ENCODE data around the gene NCOA7.
"Not testable (repeated sequence)": the region's sequence is repeated elsewhere in the genome, so short reads cannot be mapped to it uniquely, and the experiment has no call there.

Gene NCOA7

DNA sequence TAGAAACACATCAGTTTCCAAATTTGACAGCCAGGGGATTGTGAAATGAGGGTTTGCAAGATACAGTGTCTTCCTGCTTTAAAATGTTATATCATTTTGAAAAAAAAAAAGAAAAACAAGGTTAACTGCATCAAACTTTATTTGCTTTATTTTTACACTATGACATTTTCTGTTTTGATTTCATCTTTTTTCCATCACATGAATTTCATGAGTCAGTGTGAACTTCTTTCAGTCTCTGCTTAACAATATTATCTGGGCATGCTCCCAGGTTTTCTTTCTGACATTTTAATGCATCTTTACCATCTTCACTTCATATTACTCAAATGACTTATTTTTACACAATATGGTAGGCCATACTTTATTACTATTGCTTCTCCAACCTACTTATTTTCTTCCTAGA is 1.9 kb downstream of the NCOA7 start:
- DNase-seq: no peak

DNA sequence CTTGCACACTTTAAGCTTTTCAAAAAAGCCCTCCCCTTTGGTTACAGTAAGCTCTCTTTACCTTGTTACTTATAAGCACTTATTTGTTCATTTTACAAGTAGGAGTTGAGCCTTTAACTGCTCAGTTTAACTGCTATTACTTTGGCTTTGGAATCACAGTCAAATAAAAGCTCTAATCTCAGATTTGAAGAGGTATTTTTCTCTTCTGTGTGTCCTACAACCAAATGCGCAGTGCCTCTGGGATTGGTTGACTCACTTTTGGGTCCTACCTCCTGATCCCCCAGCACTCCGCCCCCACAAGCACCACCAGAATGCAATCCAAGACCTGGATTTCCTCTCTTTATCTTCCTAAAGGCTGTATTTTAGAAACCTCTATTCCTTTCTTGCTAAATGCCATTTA is 2.5 kb downstream of the NCOA7 start:
- peak; percentile 3 for DNase-seq

DNA sequence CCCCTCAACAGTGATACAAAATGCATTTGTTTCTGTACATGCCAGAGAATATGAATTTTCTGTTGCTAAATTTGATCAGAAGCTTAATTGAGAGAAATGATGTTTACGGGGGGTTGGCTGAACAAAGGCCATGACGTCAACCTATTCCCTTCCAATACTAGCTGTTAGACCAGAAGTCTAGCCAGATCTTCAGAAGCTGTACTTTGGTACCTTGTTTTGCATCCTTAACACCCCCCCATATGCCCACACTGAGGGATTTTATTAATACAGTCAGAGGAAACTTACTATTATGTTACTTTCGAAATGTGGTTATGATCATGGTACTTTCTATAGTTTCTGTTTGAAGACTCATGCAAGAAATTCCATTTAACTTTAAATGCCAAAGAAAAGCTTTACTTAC is 3.1 kb downstream of the NCOA7 start:
- DNase-seq: no peak

DNA sequence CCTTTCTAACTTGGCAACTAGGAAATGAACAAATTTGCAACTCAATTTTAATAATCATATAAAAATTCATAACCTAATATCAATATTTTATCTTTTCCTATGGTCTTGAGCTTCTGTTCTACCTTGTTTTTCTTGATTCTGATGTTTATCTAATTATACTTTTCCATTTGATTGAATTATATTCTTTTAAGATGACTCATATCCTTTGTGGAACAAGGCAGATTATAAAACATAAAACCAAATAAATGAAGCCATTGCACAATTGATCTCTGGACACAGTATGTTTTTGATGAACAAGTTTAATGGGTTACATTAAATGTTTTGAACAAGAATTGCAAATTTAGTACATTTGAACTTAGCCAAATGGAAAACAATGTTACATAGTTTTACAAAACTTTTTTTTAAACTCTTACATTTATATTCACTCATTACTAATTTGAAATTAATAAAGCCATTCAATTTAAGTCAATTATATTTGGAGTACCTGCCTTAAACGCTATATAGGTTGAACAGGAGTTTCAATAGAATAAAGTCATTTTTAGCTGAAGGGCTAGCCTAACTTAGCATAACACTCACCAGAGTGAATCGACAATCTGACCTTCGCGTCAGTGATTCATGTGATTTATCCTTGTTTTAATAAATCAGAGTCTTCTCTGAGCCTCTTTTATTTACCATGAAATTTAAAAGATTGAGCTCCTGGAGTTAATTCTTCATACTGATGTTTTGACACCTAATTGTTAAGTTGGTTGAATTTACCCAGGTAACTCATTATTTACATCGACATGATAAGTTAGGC is 3.8 kb downstream of the NCOA7 start:
- no peak for DNase-seq

DNA sequence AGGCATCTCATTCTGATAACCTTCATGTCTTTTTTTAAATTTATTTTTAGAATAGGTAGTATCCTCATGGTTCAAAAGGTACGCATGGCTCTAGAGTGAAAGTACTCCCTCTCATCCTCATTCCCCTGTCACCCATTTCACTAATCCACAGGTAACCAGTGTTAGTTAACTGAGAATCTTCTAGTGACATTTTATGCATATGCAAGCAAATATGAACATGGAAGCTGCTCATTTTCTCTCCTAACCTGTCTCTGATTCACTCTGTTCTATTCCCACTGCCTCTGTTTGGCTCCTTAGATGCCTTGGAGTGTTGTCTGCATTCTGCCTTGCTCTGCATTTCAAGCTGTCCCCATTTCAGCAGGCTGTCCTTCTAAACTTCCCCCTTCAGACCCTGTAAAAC is 4.5 kb downstream of the NCOA7 start:
- no peak for DNase-seq

DNA sequence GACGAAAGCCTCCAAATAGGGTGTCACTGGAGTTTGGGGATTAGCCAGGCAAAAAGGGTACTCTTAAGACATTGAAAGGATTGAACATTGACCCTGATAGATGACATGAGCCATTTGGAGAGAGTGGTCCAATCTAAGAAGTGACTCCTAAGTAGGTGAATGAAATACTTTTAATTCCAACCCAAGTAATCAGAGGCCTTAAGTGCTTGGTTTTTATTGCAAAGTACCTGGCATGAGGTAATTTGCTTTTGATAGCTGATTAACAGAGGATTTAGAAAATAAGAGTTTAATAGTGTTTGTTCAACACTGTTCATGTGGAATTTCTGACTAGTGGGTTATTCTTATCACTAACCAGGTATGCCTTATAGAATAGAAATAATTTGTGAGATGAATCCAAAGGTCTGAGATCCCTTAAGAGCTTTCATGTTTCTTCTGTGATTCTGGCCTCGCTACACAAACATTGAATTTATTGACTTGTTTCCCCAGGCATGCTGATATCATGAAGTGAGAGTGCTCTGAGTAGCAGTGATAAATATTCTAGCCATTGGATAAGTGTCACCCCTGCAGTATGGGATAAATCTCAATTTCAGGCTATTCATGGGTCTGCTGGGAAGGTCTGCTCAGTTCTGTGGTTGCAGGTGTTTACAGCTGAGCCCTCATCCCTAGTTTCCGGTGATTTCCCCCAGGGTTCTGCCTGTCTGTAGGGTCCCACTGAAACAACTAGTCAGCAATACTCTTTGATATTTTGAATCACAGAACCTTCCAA is 6.5 kb downstream of the NCOA7 start:
- no peak for DNase-seq

DNA sequence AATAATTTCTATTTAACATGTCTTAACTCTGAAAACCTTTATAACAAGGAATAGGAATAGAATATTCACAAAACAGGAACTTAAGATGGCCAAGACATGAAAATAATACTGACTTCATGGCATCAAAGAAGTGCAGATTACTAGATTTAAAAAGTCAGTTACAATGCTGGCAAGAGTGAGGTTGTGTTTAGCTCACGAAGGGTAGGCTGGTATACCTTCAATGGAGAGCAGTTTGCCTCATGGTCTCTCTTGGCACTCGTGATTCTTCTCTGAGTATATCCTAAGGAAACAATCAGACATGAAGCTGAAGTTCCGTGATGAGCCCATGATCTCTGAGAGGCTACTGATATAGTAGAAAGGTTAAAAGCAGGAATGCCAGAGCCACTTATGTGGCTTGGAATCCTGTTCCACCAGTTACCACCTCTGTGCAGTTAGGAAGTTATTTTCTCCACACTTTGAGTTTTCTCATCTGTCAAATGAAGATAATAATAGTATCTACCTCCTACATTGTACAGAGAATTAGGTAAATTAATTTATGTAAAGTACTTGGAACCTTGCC is 7.2 kb downstream of the NCOA7 start:
- DNase-seq: no peak

DNA sequence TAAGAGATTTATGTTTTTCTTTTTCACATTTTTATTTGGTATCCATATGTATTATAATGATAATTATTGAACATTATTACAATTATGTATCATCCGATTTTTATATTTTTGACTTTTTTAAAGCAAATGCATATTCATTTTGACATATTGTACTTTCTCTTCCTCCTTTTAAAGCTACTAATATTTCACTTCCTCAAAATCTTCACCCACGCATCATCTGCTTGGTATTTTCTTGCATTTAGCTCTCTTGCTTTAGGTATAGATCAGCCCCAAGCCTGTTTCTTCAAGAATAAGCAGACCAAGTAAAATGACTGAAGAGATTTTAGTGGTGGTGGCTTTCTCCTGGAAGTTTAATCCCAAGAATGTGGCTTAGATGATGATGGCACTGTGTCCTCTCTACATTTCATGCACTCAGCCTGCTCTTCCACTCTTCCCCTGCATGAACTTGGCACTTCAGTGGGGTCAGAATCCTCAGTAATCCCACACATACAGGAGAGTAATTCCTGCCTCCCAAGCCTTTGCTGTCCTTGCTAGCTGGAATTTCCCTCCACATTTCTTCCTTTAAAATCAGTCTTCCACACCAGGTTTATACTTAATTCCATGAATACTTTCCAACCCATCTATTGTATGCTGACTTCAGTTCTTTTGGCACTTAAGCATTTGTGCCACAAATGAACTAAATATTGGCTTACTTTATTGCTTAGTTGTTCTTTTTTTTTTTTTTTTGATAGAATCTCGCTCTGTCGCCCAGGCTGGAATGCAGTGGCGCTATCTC is 8.2 kb downstream of the NCOA7 start:
- no peak for DNase-seq

DNA sequence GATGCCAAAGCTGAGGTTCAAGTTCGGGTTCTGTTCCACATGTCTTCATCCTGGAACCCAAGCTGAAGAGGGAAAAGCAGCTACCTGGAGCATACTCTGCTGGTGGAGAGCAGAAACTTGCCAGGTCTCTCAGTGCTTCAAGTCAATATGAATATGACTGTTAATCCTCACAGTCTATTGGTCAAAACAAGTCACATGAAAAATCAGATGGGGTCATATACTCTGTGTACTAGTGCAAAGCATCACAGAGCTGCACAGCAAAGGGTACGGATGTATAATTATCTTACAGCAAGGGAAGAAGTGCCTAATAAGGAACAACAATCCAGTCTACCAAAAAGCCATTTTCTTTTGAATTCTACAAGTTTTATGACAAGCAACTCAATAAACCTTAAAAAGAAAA is 11.6 kb downstream of the NCOA7 start:
- no peak for DNase-seq

DNA sequence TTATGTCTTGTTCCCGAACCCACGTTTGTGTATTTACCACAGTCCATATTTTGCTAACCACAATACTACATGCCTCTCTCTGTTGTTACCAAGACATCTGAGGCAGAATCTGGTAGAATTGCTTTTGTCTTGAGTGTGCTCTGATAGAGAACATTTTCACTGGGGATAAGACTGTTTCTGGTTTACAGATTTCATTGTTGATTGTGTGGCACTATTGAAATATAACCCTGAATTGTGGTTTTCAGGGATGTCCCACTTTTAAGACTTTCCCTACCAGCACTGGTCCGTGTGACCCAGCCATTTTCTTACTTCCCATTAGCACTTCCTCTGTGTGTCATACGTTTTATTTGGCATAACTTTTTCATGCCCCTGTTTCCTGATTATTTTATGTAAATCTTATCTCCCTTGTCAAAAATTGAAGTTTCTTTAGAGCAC is 12.2 kb downstream of the NCOA7 start:
- DNase-seq: no peak

DNA sequence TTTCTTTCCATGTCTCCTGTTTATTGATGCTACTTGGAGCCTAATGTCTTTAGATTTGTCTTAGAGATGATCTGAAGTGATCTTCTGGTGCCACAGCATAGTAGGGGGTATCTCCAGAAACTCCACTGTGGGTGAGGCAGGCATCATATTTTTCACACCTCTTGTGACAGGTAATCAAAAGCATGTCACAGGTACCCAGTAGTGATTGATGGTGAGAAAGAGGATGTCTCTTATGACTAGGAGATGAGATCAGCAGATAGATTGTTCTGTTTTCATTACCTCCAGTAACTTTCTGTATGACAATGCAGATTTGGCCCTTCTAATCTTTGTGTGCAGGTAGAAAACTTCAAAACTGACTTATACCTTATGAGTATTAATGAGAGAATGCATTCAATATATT is 13.5 kb downstream of the NCOA7 start:
- no peak for DNase-seq

DNA sequence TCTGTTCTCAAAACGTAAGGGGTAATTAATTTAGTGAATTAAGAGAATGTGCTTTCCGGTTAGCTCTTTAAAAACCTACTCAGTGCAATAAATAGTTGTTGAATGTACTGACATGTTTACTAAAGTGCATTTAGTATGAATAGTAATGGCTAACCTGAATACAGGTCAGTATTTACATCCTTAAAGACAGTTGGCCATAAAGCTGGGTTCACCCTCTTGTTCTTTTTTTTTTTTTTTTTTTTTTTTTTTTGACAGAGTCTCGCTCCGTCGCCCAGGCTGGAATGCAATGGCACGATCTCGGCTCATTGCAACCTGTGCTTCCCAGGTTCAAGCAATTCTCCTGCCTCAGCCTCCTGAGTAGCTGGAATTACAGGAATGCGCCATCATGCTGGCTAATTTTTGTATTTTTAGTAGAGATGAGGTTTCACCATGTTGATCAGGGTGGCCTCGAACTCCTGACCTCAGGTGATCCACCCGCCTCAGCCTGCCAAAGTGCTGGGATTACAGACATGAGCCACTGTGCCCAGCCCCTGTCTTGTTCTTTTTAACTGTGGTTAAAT is 14.2 kb downstream of the NCOA7 start:
- DNase-seq: not testable (repeated sequence)

DNA sequence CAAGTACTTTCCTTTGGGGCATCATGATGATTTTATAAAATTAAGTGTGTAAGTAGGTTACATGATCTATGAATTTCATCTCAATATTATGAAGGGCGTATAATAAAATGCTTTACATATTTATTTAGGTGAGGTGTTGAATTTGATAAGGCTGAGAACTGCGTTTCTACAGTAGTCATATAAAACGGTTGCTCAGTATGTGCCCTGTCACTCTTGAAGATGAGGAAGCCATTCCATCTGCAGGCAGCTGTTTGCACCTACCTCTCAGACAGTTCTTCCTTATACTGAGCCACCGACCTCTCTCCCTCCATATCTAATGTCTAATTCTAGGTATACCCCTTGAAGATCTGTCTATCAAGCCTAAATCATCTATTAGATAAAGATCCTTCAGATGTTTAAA is 16.1 kb downstream of the NCOA7 start:
- DNase-seq: no peak

DNA sequence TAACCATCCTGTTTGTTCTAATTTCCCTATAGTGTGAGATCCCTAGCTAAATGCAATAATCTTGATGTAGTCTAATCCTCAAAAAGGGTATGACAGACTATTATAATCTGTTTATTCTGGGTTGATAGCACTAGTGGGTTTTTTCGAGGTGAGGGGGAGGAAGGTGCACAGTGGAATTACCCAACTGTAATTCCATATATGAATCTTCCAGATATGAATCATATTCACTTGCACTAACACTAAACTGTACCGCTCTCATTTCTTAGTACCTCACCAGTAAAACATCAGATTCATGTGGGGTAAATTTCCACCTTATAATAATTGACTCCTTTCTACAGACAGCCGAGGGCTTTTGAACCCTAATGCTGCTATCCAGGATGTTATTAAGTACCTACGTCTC is 16.5 kb downstream of the NCOA7 start:
- DNase-seq: no peak

DNA sequence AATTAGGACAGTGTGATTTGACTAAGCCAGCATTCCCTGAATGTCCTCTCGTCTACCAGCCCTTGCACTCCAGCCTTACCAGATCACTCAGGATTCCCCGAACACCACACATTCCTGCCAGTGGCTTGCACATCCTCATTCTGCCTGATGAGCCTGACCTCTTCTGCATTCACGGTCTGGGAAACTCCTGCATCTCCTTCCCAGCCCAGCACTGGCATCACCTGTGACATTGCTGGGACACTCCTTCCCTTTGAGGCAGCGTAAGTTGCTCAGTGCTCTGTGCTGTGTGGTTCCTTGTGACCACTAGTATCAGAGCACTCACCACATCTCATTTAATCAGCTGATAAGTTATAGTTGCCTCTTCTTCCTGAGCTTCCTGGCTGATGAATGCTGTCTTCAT is 17.3 kb downstream of the NCOA7 start:
- no peak for DNase-seq

DNA sequence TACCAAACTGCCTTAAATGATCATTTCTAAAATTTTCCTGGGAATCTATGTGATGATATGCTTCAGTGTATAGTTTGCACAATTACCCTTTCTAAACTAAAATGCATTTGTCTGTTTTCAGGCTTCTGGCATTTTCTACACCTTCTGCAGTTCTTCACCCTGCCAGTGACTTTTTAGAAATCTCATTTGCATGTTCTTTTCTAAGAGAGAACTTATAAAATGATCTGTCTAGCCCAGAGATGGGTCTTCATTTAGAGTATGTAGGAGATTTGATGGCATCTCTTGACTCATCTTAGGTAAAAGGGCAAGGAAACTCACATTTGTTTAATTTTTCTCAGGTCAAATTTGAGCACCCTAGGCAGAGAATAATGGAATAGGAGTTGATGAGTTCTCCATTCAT is 17.8 kb downstream of the NCOA7 start:
- no peak for DNase-seq

DNA sequence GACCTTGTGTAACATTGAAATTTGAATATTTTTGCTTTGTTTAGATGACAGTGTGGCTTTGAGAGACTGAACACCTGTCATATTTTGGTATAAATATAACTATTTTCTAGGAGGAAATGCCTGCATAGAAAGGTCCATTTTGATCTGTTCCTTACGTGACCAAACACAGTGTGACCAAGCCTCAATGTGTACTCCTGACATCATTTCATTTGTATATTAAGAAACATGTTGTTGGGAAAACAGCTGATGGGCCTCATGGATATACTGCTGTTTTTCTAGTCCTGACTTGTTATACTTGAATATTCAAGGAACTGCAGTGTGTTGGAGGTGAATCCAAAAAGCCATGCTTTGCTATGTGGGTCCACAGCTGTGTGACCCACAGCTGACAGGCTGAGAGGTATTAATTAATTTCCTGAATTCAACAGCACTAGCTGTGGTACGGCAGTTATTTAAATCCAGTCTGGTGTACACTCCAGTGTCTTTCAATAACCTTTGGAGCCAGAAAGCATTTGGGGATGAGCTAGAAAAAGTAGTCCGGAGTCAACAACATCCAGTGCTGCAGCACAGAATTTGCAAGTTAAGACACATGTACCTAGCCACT is 18.9 kb downstream of the NCOA7 start:
- no peak for DNase-seq

DNA sequence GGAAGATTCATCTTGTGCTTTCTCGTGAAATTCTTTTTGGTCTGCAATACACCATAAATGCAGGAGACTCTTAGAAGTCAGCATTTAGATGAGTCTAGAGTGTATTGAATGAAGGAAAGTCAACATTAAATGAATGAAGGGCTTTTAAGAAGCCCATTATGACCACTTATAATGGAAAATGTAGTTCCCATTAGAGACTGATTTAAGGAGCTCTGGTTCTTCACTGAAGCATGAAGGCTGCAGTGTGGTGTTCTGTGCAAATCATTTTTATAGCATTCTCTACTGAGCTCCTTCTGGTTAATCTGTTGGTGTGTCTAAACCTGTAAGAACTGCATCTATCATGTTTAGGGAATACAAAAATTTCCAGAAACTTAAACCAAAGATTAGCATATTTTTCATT is 19.7 kb downstream of the NCOA7 start:
- DNase-seq: peak; percentile 92

DNA sequence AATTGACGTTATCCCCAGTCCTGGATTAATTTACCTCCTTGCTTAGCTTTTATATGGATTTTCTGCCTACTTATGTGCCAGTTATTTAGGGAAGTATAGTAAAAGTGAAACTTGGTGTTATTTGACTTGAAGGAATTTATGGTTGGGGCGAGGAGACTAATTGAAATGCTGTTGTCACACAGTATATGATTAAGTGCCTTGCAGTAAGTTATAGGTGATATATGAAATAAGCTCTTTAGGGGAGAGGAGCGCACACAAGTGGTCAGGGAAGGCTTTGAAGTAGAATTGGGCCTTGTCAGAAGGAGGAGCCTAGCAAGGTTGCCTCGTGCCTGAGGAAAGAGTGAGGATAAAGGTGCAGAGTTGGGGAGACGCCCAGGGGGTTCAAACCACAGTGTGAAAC is 20.5 kb downstream of the NCOA7 start:
- no peak for DNase-seq

DNA sequence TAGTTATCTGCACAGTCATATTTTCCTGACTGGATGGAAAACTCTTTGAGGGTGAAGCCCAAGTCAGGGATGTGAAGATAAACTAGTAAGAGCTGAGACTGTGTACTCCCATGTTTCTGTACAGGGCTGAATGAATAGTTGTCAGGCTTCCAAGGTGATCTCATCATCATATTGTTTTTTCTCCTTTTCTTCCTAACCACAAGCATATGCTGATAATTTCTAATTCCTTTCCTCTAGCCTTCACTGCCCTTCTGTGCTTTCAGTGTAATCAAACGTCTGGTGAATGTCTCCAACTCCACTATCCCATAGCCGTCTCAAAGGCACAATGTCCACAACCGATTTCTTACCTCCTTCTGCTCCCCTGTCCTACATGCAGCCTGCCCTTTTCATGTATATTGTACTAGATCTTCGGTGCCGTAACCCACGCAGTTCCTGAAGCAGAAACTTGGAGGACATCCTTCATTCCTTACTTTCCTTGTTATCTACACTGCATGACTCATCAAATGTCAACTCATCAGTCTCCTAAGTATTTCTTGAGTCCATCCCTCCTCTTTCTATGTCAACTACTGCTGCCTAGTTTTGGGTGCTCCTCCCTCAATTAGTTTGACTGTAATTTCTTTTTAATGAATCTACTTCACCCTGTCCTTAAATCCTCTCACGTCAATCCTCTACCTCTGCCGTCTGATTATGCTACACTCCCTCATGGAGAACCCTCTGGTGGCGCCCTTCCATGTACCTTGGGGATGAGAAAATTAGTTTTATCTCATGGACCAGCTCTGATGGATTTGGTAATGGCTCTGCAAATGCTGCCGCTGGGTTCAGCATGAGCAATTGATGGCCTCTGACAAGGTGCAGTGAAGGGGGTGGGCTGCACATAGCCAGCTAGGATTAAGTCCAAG is 21.9 kb downstream of the NCOA7 start:
- DNase-seq: peak; percentile 14

DNA sequence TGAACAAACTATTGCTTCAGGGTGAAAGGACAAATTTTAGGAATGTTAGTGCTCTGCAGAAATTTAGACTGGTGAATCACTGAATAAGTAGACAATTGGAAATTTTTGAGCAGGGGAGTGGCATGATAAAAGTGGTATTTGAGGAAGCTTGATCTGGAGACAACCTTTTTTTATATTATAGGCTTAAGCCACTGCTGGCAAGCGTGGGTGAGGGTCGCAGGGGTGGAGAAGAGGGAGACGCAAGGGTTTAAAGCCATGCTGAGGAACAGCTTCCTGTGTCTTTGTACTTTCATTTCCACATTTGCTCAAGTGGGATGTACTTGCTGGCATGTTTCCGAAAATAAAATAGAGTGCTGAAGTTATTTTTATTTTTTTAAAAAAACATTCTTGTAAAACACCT is 23.7 kb downstream of the NCOA7 start:
- DNase-seq: no peak

All from NCI-H1436 (cell line).